ENCODE data around the gene KRTAP10-3. TPM values are rescaled to one million over a fixed set of nuclear protein-coding genes. Genes with fewer than 3 reads are reported as not detected.

The KRTAP10-3 gene
- not detected for total RNA-seq

GRCh38 chr21:44558695-44559094 lies at the start of gene KRTAP10-3:
TSS of gene KRTAP10-3 (minus strand) at chr21:44558795. CDS start at chr21:44558715, 80 bp downstream.
- Histone ChIP-seq H3K4me3 (no peak within 1 kb of the TSS), H3K27ac (no peak within 1 kb of the TSS), H3K9me3 (no peaks in the 10 kb centered on the region), H3K36me3 (no peaks in the 10 kb centered on the region), H3K4me1 (no peaks in the 10 kb centered on the region), H3K27me3 (no peaks in the 10 kb centered on the region)
- TF ChIP-seq CTCF (IDR thresholded peaks at IDR 0.05) (no peak), POLR2A (IDR thresholded peaks at IDR 0.05) (no peak)
- DNase-seq, result no peak

DNA sequence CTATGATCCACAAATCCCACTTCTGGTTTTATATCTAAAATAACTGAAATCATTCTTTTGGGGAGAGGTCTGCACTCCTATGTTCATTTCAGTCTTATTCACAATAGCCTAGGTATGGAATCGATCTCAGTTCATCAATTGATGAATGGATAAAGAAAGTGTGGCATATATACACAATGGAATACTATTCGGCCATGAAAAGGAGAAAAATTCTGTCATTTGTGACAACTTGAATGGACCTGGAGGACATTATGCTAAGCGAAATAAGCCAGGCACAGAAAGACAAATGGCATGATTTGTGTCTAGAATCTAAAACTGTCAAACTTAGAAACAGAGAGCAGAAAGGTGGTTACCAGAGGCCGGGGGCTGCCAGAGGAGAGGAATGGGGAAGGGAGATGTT lies 47.9 kb upstream of the KRTAP10-3 start:
- DNase-seq, result no peak
- H3K9me3 ChIP-seq, result peaks cover 0 to 12% (median 0%) of the 10 kb centered on the region in 4 donors
- H3K36me3 ChIP-seq, result no peaks in the 10 kb centered on the region
- no peak overlapping the region for H3K27ac ChIP-seq
- TF ChIP-seq POLR2A (IDR thresholded peaks at IDR 0.05) (no peak), CTCF (IDR thresholded peaks at IDR 0.05) (no peak)
- H3K27me3 ChIP-seq, result no peaks in the 10 kb centered on the region
- no peak overlapping the region for H3K4me3 ChIP-seq
- no peaks in the 10 kb centered on the region for H3K4me1 ChIP-seq

DNA sequence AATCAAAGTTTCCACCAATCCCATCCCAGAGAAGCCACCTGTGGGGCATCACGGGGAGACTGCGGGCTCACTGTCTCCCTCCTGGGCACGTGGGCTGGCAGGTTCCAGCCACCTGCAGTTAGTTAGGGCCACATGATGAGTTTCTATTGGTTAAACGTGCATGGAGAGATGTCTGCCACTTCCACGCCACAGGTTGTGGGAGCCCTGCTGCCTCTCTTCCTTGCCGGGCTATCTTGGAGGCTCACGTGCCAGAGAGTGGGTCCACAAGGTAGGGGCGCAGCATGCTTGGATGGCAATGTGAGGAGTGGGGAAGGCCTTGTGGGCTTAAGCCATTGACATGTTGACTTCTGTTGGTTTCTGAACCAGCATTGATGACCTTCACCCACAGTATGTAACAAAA lies 45.3 kb upstream of the KRTAP10-3 start:
- no peak overlapping the region for H3K27ac ChIP-seq
- H3K27me3 ChIP-seq, result no peaks in the 10 kb centered on the region
- H3K9me3 ChIP-seq, result peaks cover 0 to 4% (median 0%) of the 10 kb centered on the region in 4 donors
- no peaks in the 10 kb centered on the region for H3K4me1 ChIP-seq
- no peak for TF ChIP-seq POLR2A (IDR thresholded peaks at IDR 0.05)
- TF ChIP-seq CTCF (IDR thresholded peaks at IDR 0.05), result no peak
- DNase-seq, result no peak
- no peaks in the 10 kb centered on the region for H3K36me3 ChIP-seq
- H3K4me3 ChIP-seq, result no peak overlapping the region

GRCh38 chr21:44603109-44603875 lies 44.7 kb upstream of the KRTAP10-3 start:
- no peaks in the 10 kb centered on the region for H3K36me3 ChIP-seq
- H3K27me3 ChIP-seq, result no peaks in the 10 kb centered on the region
- no peaks in the 10 kb centered on the region for H3K4me1 ChIP-seq
- DNase-seq, result no peak
- H3K9me3 ChIP-seq, result peaks cover 0 to 4% (median 0%) of the 10 kb centered on the region in 4 donors
- no peak overlapping the region for H3K4me3 ChIP-seq
- H3K27ac ChIP-seq, result no peak overlapping the region
- TF ChIP-seq POLR2A (IDR thresholded peaks at IDR 0.05) (no peak), CTCF (IDR thresholded peaks at IDR 0.05) (no peak)

DNA sequence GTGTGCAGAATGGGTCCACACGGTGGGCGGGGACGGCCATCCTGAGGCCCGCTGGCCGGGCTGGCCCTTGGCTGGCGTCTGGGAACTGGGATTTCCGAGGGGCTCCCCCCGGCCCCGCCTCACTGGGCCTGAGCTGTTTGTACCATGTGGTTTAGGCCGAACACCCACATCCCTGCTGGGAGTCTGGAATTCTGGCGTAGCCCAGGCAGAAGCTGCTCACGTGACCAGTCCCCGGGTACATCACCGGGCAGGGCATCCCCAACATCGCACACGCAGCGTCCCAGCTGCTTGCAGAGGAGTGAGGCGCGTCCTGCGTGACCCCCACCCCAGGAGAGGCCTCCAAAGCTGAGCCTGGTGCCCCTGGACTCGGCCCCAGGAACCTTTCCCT lies 43.9 kb upstream of the KRTAP10-3 start:
- Histone ChIP-seq H3K27me3 (no peaks in the 10 kb centered on the region), H3K27ac (no peak overlapping the region), H3K9me3 (peaks cover 0 to 4% (median 0%) of the 10 kb centered on the region in 4 donors), H3K36me3 (no peaks in the 10 kb centered on the region), H3K4me1 (no peaks in the 10 kb centered on the region), H3K4me3 (no peak overlapping the region)
- no peak for DNase-seq
- TF ChIP-seq CTCF (IDR thresholded peaks at IDR 0.05), result no peak
- no peak for TF ChIP-seq POLR2A (IDR thresholded peaks at IDR 0.05)
